Thoracic aorta (tissue), 2 donors: Measurements from ENCODE around the gene SRGAP2C. TPM values are rescaled to one million over a fixed set of nuclear protein-coding genes. Genes with fewer than 3 reads are reported as not detected.
"Not testable (repeated sequence)": the region's sequence is repeated elsewhere in the genome, so short reads cannot be mapped to it uniquely, and the experiment has no call there.

Experiments
- ATAC-seq: fragments of 150-250 bp; one replicate; pipeline ENCODE4 v1.8.0; 2017; ENCODE audit warnings: low read depth; ENCODE audit not compliant: insufficient number of reproducible peaks, low FRiP score
- DNase-seq: peaks from one replicate; pipeline ENCODE4 v3.0.0-alpha.2; 2020; ENCODE audit warnings: low spot score
- H3K27ac ChIP-seq, 2 donors: fragments of 200-600 bp; sonication (generic); 1 replicate in 1 of 2; 2 replicates in 1 of 2; pipeline ENCODE4 v1.5.1; 2016; ENCODE audit warnings: mild to moderate bottlenecking in 2 of 2, moderate library complexity in 2 of 2
- H3K27me3 ChIP-seq: fragments of 200-600 bp; sonication (generic); replicated peaks from 2 replicates; pipeline ENCODE4 v1.6.0; 2016; ENCODE audit warnings: mild to moderate bottlenecking; ENCODE audit not compliant: insufficient read depth
- H3K36me3 ChIP-seq: fragments of 200-600 bp; sonication (generic); one replicate; pipeline ENCODE4 v1.5.1; 2016
- H3K4me1 ChIP-seq, 2 donors: fragments of 200-600 bp; sonication (generic); 1 replicate in 1 of 2; 2 replicates in 1 of 2; pipeline versions ENCODE4 v1.5.1 to v1.6.0; 2016; ENCODE audit warnings: low read depth in 2 of 2, mild to moderate bottlenecking in 1 of 2; ENCODE audit not compliant: control insufficient read depth in 1 of 2
- H3K4me3 ChIP-seq: fragments of 200-600 bp; sonication (generic); 2 replicates; pipeline ENCODE4 v1.5.1; 2016; ENCODE audit warnings: mild to moderate bottlenecking
- H3K9me3 ChIP-seq: fragments of 200-600 bp; sonication (generic); 2 replicates; pipeline ENCODE4 v1.5.1; 2016
- total RNA-seq, 2 donors: library from RNA; depleted of rRNA; stranded (reverse); fragments of >200 nt; gene quantifications; one replicate each; pipeline versions ENCODE4 v1.1.0 to v1.2.3, GENCODE V29; 2016

The SRGAP2C gene
- total RNA-seq, 2 donors from 2014 or later = 19.1 to 27.7 TPM

DNA sequence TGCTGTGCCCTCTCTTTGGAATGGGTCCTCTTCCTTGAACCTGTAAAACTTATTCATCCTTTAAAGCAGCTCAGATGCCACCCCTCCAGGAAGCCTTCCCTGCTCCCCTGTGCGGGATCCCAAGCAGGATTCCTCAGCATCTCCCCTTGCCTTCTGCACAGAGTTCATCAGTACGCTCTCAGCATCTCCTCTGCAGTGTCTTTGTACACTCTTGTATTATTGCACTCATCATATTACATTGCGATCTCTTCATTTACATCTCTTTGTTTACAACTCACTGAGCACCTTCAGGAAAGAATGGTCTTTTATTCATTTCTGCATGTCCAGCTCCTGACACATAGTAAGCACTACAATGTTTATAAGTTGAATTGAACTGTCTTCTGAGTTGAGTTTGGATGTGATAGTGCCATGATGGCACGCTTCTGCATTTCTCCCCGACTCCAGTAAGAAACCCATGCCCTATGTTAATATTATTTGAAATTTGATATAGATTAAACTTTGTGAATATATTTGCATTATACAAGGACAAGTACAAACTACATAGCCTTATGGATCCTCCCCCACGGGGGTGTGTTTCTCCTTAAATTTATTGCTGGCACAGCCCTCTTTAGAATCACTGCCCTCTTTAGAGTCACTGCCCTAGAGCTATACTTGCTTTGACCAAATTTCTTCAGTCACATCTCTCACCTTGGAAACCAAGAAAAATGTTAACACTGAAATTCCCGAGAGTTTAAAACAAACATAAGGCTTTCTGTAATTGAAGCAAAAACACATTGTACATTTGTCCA lies 12.5 kb downstream of the SRGAP2C start:
- ATAC-seq, DNase-seq: not testable (repeated sequence)

DNA sequence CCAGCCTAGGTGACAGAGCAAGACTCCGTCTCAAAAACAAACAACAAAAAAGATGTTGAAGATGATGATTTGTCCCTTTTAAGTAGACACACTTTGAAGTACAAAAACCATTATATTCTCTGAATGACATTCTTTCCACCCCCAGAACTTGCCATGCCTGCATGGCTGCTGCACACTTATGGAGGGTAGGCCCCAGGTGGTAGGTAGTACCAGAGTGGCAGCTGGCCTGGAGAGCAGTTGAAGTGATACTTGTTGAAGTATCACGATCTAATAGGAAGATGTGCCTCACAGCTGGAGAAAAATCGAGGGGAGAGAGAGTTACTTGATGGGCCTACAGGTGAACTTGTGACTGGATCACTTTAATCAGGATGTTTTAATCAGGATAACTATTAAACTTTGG lies 15.0 kb downstream of the SRGAP2C start:
- not testable (repeated sequence) for DNase-seq, H3K27ac ChIP-seq, H3K4me1 ChIP-seq, H3K36me3 ChIP-seq, H3K4me3 ChIP-seq, H3K9me3 ChIP-seq, ATAC-seq, H3K27me3 ChIP-seq

More for the DNA sequence above, 12.5 kb downstream of the SRGAP2C start:
- H3K4me3 ChIP-seq, H3K27ac ChIP-seq, H3K27me3 ChIP-seq, H3K36me3 ChIP-seq, H3K4me1 ChIP-seq, H3K9me3 ChIP-seq: not testable (repeated sequence)

DNA sequence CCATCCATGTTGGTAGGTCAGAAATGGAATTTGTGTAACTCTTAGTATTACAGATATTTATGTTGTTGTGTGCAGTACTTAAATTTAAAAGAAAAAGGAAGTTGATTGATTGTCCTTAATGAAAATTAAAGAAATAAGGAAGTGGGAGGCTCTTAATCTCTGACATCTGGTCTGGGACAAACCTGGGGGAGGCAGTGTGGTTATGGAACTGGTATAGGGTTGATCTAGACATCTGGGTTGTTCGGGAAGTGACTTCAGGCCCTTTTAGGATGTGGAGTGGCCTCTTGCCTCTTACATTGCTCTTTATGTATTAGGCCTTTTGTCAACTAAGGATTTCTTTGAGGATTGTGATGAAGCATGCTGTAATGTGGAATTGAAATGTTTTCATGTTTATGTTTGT lies 15.5 kb downstream of the SRGAP2C start:
- ATAC-seq, H3K36me3 ChIP-seq, H3K4me1 ChIP-seq, DNase-seq, H3K9me3 ChIP-seq, H3K27me3 ChIP-seq, H3K4me3 ChIP-seq, H3K27ac ChIP-seq: not testable (repeated sequence)

DNA sequence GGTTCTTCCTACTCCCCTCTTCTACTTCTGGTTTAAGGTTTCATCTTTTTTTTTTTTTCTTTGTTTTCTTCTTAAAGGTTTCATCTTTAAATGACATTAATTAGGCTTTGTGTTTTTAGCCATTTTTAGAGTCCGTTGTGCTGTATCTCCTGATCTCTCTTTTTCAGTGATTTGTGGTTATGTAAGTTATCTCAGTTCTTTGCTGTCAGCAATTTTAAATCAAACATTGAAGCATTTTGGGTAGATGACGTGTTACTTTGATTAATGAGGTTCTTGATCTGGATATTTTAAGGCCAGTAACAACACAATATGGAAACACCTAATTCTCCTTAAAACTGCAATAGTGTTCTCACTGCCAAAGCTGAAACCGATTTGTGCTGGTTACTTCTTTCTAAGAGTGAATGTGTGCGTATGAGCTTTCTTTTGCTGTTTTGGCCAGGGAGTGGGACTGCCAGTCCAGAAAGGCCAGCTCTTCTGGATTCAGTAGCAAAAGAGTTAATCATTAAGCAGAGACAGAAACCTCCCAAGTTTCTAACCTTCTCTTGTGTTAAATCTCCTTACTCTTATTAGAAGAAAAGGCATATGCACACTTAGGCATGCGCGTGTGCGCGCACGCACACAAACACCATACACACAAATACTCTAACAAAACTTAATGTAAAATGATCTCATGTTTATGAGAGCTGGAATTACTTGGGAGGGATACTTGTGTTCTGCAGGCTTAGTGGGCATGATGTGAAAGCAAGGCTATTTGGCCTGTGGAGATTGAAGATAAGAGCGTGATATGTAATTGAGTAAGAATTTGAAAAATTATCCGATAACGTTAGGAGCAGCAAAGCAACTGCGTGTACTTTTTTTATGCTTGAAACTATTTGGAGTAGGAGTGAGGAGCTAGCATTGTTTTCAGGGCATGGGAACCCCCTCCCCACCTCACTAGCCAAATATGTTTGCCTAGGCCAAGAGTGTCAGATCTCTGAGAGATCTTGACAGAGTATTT lies 16.5 kb downstream of the SRGAP2C start:
- not testable (repeated sequence) for ATAC-seq, DNase-seq, H3K27me3 ChIP-seq, H3K36me3 ChIP-seq, H3K4me1 ChIP-seq, H3K9me3 ChIP-seq
- H3K4me3 ChIP-seq = peak overlapping the region; percentile 49
- peak overlapping the region in 1 of 2 donors; percentile 55 for H3K27ac ChIP-seq

DNA sequence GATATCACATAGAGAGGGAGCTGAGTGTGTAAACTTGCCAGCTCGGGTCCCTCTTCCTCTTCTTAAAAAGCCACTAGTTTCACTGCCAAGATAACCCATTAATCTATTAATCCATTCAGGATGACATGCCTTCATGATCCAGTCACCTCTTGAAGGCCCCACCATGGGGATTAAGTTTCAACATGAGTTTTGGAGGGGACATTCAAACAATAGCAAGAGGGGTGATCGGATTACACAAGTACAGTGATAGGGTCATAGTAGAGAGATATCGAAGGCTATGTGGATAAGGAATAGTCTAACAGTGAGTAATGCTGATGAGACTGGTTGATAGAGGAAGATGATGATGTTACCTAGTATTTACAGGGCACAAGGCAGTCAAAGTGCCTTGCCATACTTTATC lies 18.2 kb downstream of the SRGAP2C start:
- not testable (repeated sequence) for H3K27me3 ChIP-seq, H3K4me1 ChIP-seq, H3K4me3 ChIP-seq, H3K9me3 ChIP-seq, ATAC-seq, DNase-seq, H3K27ac ChIP-seq, H3K36me3 ChIP-seq

DNA sequence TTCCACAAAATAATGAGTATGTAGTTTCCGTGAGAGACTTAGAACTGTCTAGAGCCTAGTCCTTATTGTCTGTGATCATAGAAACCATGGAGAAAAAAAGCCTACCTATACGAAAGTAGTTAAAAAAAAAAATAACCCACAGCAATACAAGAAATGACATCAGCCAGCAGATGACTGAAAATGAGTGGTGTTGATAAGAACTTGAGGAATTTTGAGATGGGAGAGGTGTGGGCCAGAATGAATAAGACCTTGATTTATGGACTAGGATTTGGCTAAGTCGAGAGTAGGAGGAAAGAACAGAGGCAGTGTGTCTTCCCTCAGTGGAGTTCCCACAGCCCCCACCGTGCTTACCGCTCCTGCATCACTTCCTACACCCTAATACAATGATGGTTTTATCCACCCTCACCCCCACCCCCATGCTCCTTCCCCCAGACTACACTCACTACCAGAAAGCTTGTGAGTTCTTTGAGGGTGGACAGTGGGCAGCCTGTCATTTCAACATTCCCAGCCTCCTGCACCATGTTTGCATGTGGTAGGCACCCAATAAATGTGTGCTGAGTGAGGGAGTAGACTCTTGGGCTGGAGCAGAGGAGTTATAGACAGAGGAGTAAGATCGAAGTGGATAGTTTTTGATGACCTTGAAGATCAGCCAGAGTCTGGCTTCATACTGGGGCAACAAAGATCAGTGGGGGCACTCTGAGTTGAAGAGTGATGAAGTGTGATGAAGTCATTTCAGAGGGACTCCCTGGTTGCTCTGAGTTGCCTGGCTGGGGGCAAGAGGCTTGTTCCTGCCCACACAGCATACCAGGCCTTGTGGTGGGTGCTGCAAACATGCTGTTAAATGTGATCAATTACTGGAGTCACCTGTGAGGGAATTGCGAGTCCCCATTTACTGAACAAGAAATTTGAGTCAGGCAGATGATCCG lies 21.3 kb downstream of the SRGAP2C start:
- not testable (repeated sequence) for H3K4me1 ChIP-seq, H3K27me3 ChIP-seq, ATAC-seq, DNase-seq, H3K36me3 ChIP-seq, H3K4me3 ChIP-seq, H3K9me3 ChIP-seq, H3K27ac ChIP-seq

DNA sequence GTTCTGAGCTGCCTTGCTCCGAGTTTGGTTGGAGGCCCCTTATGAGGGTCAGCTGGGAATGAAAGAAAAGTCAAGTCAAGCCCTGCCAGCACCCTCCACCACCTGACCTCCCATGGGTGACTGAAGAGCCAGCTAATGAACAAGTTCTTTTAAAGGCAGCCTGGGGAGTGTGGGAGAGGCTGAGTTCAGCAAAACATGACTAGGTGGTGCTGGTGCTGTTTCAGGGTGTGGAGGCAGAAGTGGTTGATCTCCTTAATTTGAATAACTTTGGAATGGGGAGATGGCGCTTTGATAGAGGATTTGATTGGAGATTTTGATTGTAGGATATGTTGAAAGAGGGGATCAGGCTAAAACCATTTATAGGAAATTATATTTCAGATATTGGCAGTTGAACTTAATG lies 22.6 kb downstream of the SRGAP2C start:
- H3K27me3 ChIP-seq, H3K4me1 ChIP-seq, DNase-seq, H3K4me3 ChIP-seq, H3K9me3 ChIP-seq, H3K27ac ChIP-seq, H3K36me3 ChIP-seq, ATAC-seq: not testable (repeated sequence)

DNA sequence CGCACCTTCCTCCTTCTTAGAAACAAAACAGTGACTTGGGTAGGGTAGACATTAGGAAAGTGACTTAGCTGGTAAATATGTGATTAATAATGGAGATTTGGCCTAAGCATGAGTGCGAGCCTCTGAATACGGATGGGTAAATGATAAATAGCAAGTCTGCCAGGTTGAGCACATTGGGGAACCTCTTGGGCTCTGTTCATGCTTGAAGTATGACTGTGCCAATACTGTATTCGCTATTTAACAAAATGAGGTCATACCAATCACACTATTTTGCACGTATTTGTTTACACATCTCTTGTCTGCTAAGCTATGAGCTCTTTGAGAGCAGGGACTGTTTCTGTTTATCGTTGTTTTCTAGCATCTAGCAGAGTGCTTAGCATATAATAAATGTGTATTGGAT lies 23.6 kb downstream of the SRGAP2C start:
- H3K4me3 ChIP-seq = not testable (repeated sequence)

DNA sequence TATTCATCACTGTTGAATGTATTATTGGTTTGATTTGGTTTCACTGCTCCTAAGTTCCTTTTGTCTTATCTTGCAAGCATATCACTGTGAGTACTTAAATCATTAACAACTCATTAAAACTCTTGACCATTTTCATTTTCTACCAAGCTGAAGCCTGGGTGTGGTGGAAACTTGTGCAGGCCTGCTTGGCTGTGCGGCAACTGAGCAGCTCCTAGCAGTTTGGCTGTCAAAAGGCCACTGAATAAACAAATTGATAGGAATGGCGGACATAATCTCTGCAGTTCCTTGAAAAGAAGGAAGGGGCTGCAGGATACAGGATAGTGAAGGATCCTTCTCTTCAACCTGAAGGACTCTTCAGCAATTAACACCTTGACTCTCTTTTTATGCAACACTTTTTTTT lies 26.0 kb downstream of the SRGAP2C start:
- not testable (repeated sequence) for H3K9me3 ChIP-seq, H3K4me3 ChIP-seq, H3K4me1 ChIP-seq, DNase-seq, ATAC-seq, H3K36me3 ChIP-seq, H3K27me3 ChIP-seq, H3K27ac ChIP-seq

More for the DNA sequence above, 23.6 kb downstream of the SRGAP2C start:
- DNase-seq, H3K27ac ChIP-seq, H3K36me3 ChIP-seq, H3K4me1 ChIP-seq, H3K9me3 ChIP-seq, ATAC-seq, H3K27me3 ChIP-seq: not testable (repeated sequence)

DNA sequence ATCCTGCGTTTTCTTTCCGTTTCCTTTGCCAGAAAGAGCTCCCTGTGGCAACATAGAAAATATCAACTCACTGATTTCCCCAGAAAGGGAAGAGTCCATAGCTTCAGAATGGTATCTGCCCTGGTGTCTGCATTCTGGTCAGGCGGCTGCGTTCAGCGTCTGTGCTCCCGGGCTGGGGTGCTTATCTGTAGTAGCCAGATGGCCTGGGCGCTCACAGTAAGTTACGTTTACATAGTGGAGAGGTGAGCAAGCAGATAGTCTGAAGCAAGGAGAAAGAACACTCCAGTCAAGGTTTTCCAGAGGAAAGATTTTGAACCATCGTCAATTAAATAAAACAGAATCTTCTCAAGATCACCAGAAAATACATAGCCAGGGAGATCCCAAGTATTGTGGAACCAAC lies 28.7 kb downstream of the SRGAP2C start:
- ATAC-seq, H3K27ac ChIP-seq, H3K9me3 ChIP-seq, DNase-seq, H3K36me3 ChIP-seq, H3K4me1 ChIP-seq, H3K4me3 ChIP-seq, H3K27me3 ChIP-seq: not testable (repeated sequence)

DNA sequence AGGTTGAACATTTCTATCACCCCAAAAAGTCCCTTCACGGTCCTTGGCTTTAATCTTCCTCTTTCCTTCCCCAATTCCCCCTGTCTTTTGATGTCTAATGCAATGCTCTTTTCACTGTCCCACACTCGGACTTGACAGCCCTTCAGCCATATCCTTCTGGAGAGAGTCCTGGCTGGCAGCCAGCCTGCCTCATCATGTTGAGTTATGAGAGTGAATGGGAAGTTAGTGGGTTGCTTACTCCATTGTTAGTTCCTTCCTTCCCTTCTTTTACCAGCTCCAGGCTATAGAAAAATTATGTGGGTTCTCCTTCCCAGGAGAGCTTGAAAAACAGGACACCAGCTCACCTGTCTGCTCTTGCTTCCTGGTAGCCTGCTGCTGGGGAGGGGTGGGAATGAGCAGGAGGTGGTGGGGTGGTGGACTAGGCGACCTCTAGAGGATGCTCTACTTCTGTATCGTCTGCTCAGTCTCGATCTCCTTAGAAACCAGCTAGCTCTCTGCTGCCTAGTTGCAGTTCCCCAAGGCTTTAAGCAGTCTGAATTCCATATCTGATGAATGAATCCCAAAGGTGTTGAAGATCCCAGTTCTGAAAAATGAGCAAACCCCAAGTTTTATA lies 29.9 kb downstream of the SRGAP2C start:
- ATAC-seq, H3K27me3 ChIP-seq, H3K9me3 ChIP-seq, DNase-seq, H3K27ac ChIP-seq, H3K4me3 ChIP-seq, H3K4me1 ChIP-seq, H3K36me3 ChIP-seq: not testable (repeated sequence)
